ENCODE measurements around the gene HIRIP3.

- TF ChIP-seq POLR2A (IDR thresholded peaks at IDR 0.05): no peak
- TF ChIP-seq CTCF (IDR thresholded peaks at IDR 0.05): no peak
Observed at GRCh38 chr16:30002614-30003346, 7.4 kb upstream of the HIRIP3 start.
